Transverse colon (tissue), 3 donors: ENCODE results near the gene KRT14.

ENCODE experiments used
- POLR2A ChIP-seq: fragments of 450-650 bp; IDR thresholded peaks from one replicate; pipeline ENCODE4 v1.6.1; 2016; ENCODE audit warnings: antibody characterized with exemption, mild to moderate bottlenecking, moderate library complexity
- TF ChIP-seq, protein P1 (sequence below), 5 experiments: fragments of 200-600 bp in 3 of 5; fragments of 450-650 bp in 2 of 5; sonication (generic) in 3 of 5; IDR thresholded peaks; 1 replicate in 2 of 5; 2 replicates in 3 of 5; pipeline ENCODE4 v1.5.1; 2016 to 2017; ENCODE audit warnings: antibody characterized with exemption in 5 of 5, inconsistent platforms in 3 of 5, mild to moderate bottlenecking in 2 of 5, moderate library complexity in 1 of 5

DNA sequence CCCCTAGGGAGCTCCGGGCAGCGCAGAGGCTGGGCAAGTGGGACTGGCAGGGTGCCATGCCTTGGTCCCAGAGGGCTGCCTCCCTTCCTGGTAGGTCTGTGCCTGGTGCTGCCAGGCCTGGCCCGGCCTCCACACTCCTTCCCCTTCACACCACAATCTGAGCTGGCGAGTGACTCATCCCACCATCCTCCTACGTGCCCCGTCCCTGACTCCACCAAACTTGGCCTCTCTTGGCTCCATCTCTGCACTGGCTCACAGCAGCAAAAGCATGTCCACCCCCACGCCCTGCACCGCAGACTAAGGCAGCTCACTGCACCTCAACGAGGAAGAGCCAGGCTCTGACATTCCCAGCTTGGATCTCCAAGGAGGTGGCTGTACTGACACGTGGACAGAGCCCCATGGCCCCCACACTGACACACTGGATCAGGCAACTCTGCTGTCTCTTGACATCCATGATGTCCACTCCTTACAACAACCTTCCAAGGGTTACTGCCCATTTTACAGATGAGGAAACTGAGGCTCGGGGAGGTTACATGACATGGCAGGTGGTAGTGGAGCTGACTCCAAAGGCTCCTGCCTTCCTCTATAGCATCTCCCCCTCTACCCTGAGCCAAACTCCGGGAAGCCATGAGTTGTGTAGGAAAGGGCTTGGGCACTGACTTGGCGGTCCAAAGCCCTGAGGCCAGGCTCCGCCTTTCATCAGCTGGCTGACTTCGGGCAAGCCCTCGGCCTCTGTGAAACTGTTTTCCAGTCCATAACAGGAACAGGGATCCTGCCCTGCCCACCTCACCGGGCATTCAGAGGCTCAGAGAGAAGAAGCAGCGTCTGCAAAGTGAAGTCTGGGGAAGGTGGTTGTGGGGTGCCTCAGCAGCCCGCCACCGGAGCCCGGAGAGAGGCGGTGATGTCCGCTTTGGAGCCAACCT lies 38.5 kb downstream of the KRT14 start:
- TF ChIP-seq, protein P1, sequence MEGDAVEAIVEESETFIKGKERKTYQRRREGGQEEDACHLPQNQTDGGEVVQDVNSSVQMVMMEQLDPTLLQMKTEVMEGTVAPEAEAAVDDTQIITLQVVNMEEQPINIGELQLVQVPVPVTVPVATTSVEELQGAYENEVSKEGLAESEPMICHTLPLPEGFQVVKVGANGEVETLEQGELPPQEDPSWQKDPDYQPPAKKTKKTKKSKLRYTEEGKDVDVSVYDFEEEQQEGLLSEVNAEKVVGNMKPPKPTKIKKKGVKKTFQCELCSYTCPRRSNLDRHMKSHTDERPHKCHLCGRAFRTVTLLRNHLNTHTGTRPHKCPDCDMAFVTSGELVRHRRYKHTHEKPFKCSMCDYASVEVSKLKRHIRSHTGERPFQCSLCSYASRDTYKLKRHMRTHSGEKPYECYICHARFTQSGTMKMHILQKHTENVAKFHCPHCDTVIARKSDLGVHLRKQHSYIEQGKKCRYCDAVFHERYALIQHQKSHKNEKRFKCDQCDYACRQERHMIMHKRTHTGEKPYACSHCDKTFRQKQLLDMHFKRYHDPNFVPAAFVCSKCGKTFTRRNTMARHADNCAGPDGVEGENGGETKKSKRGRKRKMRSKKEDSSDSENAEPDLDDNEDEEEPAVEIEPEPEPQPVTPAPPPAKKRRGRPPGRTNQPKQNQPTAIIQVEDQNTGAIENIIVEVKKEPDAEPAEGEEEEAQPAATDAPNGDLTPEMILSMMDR (IDR thresholded peaks at IDR 0.05), result no peak
- peak; percentile 8 for TF ChIP-seq POLR2A
